ENCODE measurements around the gene ECHS1.
"Not testable (repeated sequence)": the region's sequence is repeated elsewhere in the genome, so short reads cannot be mapped to it uniquely, and the experiment has no call there.

The ECHS1 gene

DNA sequence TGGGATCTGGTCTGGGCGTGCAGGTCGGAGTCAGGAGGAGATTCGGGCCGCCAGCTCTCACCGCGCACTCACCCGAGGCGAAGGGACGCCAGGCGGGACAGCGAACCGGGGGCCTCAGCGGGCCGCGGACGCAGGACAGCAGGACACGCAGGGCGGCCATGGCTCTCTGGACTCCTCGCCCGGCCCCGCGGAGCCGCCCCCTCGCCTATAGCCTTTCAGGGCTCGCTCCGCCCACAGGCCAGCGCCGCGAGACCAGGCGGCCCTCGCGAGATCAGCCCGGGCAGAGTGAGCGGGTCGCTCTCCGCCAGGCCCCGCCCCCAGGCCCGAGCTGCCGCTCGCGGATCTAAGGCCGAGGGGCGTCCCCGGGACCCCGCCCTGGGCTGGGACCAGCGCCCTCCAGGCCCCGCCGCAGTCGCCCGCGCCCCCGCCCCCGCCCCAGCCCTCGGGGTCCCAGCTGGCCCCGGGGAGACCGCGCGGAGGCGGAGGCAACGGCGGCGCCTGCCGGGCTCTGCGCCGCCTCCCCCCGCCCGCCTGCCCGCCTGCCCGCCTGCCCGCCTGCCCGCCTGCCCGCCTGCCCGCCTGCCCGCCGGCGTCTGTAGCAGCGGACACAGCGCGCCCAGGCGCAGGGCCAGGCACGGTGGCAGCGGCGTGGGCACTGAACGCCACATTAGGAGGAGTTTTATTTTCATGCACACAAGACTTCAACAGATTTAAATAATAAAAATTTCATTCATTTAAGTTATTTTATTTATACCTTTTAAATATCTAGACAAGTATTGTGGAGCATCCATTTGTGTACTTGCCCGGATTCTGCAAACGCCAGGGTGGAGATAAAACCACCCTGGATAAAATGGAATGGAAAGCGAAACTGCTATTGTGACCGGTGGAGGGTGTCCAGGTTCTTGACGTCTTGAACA, at the start of gene ECHS1:
TSS of gene ECHS1 (minus strand) at position 181 of the 917 bp plus-strand sequence. CDS start at position 160, 21 bp downstream.
- peak; percentile 94 for DNase-seq (ENCODE audit: low spot score)

DNA sequence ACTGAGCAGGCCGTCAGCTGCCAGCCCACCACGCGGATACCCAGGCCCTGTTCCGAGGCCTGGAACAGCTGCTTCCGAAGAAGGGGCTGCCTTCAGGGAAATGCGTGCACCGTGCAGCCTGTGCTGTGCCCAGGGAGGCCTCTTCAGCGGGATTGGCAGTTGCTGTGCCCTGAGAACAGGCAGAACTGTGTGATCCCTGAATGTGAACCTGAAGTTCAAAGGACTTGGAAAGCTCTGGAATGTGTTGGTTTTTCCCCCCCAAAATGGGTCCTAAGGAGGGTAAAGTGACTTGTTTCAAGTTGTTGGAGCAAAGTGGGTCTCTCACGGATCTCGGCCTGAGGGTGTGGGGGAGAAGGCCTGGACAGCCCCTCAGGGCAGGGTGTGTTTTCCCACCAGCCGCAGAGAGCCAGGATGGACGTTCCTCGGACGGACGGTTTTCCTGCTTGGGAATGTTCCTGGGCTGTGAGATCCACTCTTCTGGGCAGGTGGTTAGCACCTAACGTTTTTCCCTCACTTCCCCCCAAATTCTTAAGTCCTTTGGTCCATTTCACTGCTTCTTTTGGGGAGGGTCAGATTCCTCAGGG, 49.2 kb upstream of the ECHS1 start:
- no peak for DNase-seq (ENCODE audit: low spot score)

DNA sequence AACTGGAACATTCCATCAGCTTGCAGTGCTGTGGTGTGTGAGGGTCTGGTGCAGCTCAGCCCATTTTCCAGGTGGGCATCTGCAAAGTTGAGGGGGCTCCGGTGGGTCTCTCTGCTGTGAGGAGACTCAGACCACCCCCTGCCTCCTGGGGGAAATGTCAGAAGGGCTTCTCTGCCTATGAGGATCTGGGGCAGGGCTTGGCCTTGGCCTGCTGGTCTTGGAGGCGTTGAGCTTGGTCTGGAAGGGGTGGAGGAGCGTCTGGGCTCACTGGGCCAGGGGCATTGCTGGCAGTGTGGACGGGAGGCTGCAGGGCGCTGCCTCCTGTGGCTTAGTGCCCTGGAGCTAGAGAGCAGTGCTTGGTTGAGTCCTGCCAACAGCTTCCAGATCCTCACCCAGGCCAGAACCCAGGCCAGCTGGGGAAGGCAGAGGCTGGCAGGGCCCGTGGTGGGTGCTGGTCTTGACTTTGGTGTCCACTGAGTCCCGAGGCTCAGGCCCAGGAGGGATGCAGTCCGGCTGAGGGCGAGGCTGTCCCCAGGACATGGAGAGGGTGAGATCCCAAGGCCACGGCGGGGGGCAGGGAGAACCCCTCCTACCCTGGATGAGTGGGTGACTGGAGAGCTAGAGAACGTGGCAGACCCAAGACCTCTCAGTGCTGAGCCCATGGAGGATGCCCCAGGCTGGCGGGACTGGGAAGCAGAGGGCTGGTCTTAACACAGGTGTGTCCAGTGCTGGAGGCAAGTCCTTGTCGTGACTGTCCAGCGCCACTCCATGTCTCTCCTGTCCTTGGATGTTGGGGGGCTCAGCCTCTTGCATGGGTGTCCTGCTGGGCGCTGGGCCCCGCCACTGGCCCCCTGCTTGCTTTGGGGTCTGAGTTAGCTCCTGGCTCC, 48.4 kb upstream of the ECHS1 start:
- no peak for DNase-seq (ENCODE audit: low spot score)

DNA sequence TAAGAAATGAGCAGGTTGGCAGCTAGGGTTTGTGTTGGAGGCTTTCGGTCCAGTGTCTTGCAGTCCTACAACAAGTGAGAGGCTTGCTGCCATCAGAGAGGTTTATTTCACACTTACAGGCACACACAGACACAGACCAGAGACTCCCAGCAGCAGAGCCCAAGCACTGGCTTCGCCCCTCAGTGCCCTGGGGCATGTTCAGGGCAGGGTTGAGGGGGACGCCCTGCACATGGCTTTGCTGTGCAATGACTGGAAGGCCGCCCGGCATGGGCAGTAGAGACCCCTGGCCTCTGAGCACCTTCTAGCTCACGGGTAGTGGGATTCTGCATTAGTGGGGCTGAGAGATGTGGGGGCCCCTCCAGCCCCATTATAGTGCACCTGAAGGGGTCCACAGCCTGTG, 47.4 kb upstream of the ECHS1 start:
- no peak for DNase-seq (ENCODE audit: low spot score)

DNA sequence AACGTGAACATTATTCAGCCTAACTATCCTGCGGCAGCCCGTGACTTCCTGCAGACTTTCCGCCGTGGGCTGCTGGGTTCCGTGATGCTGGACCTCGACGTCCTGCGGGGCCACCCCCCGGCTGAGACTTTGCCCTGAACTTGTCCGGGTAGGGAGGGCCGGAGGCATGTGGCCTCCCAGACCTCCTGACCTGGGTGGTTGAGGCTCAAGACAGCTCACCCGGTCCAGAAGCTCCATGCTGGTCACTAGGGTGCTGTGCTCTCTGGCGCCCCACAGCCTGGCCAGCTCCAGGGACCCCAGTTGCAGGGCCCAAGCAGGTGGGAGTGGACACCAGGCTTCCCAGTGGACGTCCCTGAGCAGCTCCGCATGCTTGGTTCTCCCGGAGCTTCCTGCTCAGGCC, 46.9 kb upstream of the ECHS1 start:
- DNase-seq (ENCODE audit: low spot score) = no peak

DNA sequence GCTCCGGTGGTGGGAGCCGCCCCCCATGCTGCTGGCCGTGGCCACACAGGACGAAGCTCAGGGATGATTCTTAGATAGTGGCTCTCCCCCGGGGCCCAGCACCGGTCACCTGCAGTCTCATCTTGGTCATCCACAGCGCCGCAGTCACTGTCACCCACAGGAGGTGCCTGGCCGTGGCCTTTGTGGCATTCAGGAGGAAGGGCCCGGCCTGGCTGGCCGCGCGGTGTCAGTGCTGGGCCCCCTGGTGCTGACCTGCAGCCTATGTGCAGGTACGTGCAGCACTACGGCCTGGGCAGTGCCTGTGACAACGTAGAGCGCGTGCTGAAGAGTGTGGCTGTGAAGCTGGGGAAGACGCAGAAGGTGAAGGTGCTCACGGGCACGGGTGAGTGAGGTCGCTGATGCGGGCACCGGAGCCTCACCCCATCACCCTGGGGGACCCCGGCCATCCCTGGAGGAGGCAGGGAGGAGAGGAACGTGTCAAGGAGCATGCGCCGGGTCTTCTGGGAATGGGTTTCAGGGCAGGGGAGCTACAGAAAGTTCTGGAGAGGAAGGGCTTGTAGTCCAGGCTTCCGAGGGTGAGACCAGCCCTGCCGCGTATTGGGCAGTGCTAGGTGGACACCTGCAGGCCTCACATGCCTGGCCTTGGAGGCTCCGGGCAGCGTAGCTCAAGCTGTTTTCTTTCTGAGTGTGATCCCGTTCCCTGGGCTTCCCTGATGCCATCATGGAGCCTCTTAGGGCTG, 46.2 kb upstream of the ECHS1 start:
- DNase-seq (ENCODE audit: low spot score) = no peak

DNA sequence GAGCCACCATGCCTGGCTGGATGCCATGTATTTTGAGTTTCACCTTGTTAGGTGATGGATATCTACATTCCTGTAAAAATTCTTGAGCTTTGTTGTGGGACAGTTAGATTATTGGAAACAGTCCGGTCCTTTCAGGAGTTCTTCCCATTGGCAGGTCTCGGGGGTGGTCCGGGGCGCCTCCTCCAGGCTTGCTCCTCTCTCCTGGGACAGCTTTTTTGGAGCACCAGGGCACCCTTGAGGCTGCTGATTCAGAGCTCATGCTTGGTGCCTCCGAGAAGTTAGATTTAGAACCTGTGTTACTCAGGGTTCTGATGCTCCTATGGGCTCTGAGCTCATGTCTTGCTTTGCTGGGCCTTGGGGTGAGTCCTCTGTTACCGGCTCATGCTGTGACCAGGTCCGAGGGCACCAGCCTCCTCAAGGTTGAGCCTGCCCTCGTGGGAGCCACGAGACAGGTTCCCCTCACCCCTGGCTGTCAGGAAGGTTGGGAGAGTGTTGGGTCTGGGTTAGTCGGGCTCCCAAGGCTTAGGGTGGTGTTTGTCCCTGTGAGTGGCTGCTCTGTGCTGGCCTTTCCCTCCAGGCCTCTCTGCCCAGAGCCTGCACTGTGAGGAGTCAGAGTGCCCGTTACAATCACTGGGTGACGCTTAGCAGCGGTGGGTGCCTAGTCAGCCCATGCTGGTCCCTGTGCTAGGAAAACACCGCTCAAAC, 45.3 kb upstream of the ECHS1 start:
- no peak for DNase-seq (ENCODE audit: low spot score)

DNA sequence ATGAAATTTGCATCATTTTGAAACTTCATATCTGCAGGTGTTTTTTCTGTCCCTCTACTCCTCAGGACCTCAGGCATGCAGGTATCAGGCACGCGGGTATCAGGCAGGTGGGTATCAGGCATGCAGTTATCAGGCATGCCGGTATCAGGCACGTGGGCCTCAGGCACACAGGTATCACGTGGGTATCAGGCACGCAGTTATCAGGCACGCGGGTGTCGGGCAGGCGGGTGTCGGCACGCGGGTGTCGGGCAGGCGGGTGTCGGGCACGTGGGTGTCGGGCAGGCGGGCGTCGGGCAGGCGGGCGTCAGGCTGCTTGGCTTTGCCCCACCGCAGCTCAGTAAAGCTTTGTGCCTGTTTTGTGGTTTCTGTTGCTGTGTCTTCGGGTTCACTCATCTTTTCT, 42.6 kb upstream of the ECHS1 start:
- DNase-seq (ENCODE audit: low spot score) = no peak

DNA sequence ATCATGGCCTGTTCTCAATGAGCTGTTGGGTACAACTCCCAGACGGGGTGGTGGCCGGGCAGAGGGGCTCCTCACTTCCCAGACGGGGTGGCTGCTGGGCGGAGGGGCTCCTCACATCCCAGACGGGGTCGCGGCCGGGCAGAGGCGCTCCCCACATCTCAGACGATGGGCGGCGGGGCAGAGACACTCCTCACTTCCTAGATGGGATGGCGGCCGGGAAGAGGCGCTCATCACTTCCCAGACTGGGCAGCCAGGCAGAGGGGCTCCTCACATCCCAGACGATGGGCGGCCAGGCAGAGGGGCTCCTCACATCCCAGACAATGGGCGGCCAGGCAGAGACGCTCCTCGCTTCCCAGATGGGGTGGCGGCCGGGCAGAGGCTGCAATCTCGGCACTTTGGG, 41.2 kb upstream of the ECHS1 start:
- not testable (repeated sequence) for DNase-seq (ENCODE audit: low spot score)

DNA sequence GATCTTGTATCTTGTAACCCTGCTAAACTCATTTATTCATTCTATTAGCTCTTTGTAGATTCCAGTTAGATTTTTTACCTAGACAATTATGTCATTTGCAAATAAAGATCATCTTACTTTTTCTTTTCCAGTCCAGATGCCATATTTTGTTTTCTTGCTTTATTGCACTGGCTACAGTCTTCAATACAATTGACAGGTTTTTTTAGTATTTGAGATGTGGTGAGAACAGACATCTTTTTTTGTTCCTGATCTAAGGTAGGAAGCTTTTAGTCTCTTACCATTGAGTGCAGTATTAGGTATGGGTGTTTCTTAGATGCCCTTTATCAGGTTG, 39.2 kb upstream of the ECHS1 start:
- DNase-seq (ENCODE audit: low spot score) = no peak

DNA sequence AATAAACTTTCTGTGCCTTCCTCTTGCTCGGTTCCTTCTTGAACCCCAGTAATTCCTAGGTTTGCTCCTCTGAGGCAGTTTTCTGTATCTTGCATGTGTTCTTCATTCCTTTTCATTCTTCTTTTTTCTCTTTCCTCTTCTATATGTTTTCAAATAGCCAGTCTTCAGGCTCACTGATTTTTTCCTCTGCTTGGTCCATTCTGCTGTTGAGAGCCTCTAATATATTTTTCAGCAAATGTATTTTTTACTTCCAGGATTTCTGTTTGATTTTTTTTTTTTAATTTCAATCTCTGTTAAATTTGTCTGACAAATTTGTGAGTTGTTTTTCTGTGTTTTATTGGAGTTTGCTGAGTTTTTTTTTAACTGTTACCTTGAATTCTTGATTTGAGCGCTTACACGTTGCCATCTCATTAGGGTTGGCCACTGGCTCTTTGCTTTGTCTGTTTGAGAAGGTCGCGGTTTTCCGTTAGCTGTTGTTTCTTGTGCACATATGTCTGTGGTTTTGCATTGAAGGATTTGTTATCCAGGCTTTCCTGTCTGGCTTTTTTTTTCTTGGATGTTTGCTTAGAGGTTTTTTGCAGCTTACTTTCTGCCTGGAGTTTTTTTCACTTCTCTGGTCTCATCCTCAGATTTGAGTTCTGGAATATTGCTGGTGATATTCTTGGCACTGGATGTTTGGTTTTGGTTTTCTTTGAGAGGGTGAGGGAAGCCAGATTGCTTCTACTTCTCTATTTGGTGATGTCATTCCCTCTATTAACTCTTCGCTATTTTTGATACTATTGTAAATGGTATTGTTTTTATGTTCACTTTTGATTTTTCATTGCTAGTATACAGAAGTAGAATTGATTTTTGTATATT, 38.6 kb upstream of the ECHS1 start:
- DNase-seq (ENCODE audit: low spot score) = no peak

DNA sequence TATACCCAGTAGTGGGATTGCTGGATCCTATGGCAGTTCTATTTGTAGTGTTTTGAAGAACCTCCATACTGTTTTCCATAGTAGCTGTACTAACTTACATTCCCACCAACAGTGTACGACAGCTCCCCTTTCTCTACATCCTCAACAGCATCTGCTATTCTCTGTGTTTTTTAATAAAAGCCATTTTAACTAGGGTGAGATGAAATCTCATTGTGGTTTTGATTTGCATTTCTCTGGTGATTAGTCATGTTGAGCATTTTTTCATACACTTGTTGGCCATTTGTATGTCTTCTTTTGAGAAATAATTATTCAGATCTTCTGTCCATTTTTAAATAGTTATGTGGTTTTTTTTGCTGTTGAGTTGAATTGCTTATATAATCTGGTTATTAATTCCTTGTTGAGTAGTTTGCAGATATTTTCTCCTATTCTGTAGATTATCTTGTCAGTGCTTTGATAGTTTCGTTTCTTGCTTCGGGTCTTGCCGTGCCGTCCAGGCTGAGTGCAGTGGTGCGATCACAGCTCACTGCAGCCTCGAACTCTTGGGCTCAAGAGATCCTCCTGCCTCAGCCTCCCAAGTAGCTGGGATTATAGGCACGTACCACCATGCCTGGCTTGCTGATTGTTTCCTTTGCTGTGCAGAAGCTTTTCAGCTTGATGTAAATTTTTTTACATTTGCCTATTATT, 32.8 kb upstream of the ECHS1 start:
- no peak for DNase-seq (ENCODE audit: low spot score)

DNA sequence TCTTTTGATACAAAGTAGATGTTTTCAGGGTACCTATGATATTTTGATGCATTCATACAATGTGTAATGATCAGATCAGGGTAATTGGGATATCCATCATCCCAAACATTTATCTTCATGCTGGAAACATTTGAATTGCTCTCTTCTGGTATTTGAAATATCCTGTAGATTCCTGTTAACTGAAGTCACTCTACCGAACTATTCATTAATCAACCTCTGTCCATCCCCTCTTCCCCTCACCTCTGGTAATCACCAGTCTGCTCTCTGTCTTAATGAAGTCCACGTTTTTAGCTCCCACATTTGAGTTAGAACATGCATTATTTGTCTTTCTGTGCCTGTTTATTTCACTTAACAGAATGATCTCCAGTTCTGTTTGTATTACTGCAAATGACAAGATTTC, 32.1 kb upstream of the ECHS1 start:
- no peak for DNase-seq (ENCODE audit: low spot score)

DNA sequence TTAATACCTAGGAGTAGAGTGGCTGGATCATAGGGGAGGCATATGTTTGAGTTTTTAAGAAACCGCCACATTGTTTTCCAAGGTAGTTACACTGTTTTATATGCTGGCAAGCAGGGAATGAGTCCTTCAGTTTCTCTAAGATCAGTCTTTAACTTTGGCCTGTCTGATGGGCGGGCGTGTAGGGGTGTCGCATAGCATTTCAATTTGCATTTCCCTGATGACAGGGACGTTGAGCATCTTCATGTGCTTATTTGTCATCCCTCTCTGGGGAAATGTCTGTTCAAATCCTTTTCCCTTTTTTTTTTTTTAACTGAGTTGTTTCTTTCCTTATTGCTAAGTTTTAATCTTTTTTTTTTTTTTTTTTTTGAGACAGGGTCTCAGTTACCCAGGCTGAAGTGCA, 30.6 kb upstream of the ECHS1 start:
- no peak for DNase-seq (ENCODE audit: low spot score)

DNA sequence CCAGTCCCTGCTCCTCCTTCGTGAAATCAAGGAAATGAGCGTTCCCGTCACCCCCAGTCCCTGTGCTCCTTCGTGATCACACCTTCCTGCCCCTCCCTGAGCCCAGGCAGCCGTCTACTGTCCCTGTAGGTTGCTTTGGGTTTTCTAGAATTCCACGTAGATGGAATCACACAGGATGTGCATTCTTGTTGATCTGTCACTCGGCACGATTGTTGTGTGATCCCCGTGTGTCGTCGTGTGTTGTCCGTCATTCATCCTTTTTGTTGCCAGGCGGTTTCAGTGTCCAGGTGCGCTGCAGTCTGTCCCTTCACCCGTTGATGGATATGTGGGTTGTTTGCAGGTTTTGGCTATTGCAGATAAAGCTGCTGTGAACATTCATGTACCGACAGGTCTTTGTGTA, 30.2 kb upstream of the ECHS1 start:
- no peak for DNase-seq (ENCODE audit: low spot score)

DNA sequence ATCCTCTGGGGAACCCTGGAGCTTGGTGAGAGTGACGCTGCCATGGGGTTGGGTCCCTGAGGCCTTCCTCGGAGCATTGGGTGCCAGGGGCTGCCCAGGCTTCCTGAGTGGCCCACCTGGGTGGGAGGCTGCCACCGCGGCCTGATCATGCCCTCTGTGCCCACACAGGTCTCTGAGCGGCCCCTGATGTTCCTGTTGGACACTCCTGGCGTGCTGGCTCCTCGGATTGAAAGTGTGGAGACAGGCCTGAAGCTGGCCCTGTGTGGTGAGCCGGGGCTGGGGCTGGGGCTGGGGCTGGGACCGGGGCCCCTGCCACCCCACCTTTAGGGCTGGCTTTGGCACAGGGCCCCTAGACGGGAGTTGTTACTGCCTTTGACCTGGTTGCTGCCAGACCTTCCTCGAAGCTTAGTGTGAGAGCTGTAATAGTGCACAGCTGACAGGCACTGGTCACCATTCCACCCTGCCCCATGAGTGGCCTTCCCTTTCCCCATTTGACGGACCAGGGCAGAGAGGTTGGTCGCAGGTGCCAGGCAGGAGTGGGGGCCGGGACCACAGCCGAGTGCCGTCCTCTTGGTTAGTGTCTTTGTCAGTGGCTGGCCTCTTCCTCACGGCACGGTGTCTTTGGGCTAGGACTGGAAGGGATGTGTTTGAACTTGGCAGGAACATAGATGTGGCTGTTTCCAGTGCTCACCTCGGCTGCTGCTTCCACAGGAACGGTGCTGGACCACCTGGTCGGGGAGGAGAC, 29.0 kb upstream of the ECHS1 start:
- no peak for DNase-seq (ENCODE audit: low spot score)

DNA sequence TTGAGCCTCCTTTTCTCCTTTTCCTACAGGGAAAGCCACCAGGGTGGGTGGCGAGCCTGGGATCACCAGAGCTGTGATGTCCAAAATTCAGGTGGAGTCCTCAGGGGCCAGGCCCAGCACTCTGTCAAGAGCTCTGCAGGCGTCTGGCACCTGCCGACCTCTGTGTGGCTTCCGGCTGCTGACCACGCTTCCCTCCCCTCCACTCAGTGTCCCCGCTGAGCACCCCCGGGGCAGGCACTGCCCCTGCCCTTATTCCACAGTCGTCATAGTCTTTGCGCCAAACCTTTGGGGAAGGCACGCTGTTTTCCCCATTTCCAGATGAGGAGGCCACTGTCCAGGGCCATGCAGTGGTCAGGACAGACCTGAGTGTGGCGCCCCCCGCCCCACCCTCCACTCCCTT, 28.3 kb upstream of the ECHS1 start:
- no peak for DNase-seq (ENCODE audit: low spot score)

DNA sequence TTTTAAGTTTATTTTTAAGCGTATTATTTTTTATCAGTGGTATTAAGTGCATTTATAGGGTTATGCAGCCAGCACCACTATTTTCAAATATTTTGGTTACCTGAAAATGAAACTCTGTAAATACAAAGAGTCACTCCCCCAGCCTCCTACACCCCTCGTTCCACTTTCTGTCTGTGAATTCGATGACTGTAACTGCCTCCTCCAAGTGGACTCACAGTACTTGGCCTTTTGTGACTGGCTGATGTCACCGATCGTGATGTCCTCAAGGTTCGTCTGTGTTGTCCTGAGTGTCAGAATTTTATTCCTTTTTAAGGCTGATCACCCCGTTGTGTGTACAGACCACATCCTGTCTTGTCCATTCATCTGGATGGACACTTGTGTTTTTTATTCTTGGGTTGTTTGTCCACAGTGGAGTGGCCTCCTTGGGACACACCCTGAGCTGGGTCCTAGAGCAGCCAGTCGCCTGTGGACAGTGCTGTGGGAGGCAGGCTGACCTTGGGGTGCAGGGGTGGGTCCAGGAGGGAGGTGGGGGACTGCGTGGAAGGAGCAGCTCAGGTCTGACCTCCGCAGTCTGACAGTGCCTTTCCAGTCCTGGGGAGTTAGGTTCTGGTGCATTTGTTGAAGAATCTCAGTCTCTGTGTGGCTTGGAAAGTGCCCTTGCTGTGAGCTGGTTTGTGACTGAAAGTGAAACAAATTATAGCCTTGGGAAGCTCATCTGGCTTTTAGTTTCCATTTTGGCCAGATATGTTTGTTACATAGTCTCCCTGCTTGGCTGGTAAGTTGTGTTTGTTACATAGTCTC, 27.7 kb upstream of the ECHS1 start:
- no peak for DNase-seq (ENCODE audit: low spot score)

All from putamen (tissue), 1 donor.